DOHH2 (cell line): ENCODE measurements around the gene DNAJB5.

ENCODE experiments used
- H3F3A ChIP-seq: fragments of 200-600 bp; sonication (generic), shearing (Covaris generic); 2 replicates; pipeline ENCODE4 v1.6.0; 2016; ENCODE audit warnings: antibody characterized with exemption, mild to moderate bottlenecking; ENCODE audit not compliant: control insufficient read depth, insufficient read depth
- H3K27ac ChIP-seq: fragments of 200-600 bp; sonication (generic); 2 replicates; pipeline ENCODE4 v1.5.1; 2014; ENCODE audit warnings: low read depth, mild to moderate bottlenecking, low read length, moderate library complexity
- H3K27me3 ChIP-seq: fragments of 200-600 bp; sonication (generic); 2 replicates; pipeline ENCODE4 v1.6.1; 2014; ENCODE audit warnings: mild to moderate bottlenecking, low read length, mixed read lengths; ENCODE audit not compliant: control insufficient read depth
- H3K36me3 ChIP-seq: fragments of 200-600 bp; sonication (generic); 2 replicates; pipeline ENCODE4 v1.6.1; 2014; ENCODE audit warnings: mild to moderate bottlenecking, low read length, moderate library complexity, mixed read lengths; ENCODE audit not compliant: control insufficient read depth
- H3K4me1 ChIP-seq: fragments of 200-600 bp; sonication (generic); 2 replicates; pipeline ENCODE4 v1.6.1; 2014; ENCODE audit warnings: mild to moderate bottlenecking, low read length, mixed read lengths; ENCODE audit not compliant: control insufficient read depth
- H3K4me2 ChIP-seq: fragments of 200-600 bp; sonication (generic); 2 replicates; pipeline ENCODE4 v1.6.0; 2014; ENCODE audit warnings: mild to moderate bottlenecking, low read length, moderate library complexity
- H3K4me3 ChIP-seq: fragments of 200-600 bp; sonication (generic); 2 replicates; pipeline ENCODE4 v1.5.1; 2014; ENCODE audit warnings: mild to moderate bottlenecking, low read length, mixed read lengths
- H3K79me2 ChIP-seq: fragments of 200-600 bp; sonication (generic); 2 replicates; pipeline ENCODE4 v1.6.1; 2014; ENCODE audit warnings: mild to moderate bottlenecking, low read length, mixed read lengths; ENCODE audit not compliant: control insufficient read depth
- H3K9me2 ChIP-seq: fragments of 200-600 bp; sonication (generic); replicated peaks from 2 replicates; pipeline ENCODE4 v1.6.1; 2014; ENCODE audit warnings: mild to moderate bottlenecking, low read length, mixed read lengths; ENCODE audit not compliant: control insufficient read depth
- H3K9me3 ChIP-seq: fragments of 200-600 bp; sonication (generic); 2 replicates; pipeline ENCODE4 v1.6.1; 2014; ENCODE audit warnings: antibody characterized with exemption, low read length, mixed read lengths; ENCODE audit not compliant: control insufficient read depth, insufficient read depth
- H4K20me1 ChIP-seq: fragments of 200-600 bp; sonication (generic); 2 replicates; pipeline ENCODE4 v1.6.0; 2014; ENCODE audit warnings: low read depth, mild to moderate bottlenecking, antibody characterized with exemption, low read length, moderate library complexity; ENCODE audit not compliant: control insufficient read depth, insufficient read depth
- CTCF ChIP-seq: fragments of 200-600 bp; sonication (generic); IDR thresholded peaks from one replicate; pipeline ENCODE4 v1.5.1; 2014; ENCODE audit warnings: antibody characterized with exemption, mild to moderate bottlenecking, low read depth, low read length; ENCODE audit not compliant: poor library complexity, severe bottlenecking
- EZH2phosphoT487 ChIP-seq: fragments of 200-600 bp; sonication (generic); IDR thresholded peaks from 2 replicates; pipeline ENCODE4 v1.6.1; 2017; ENCODE audit warnings: borderline replicate concordance, mild to moderate bottlenecking, antibody characterized with exemption, low read length, moderate library complexity, mixed read lengths

DNAJB5 gene

GRCh38 chr9:34987160-34987901 is 2.2 kb upstream of the DNAJB5 start:
- peaks cover 8% of the 10 kb centered on the region for H3K27me3 ChIP-seq
- no peaks in the 10 kb centered on the region for H3K36me3 ChIP-seq
- TF ChIP-seq CTCF, result no peak
- no peak for TF ChIP-seq EZH2phosphoT487
- H3K9me3 ChIP-seq, result no peaks in the 10 kb centered on the region
- no peaks in the 10 kb centered on the region for H3F3A ChIP-seq
- peaks cover 47% of the 10 kb centered on the region for H3K4me1 ChIP-seq
- H3K4me2 ChIP-seq, result no peak overlapping the region
- H3K79me2 ChIP-seq, result no peaks in the 10 kb centered on the region
- H3K27ac ChIP-seq, result no peak overlapping the region
- H4K20me1 ChIP-seq, result no peaks in the 10 kb centered on the region
- H3K9me2 ChIP-seq, result no peaks in the 10 kb centered on the region
- H3K4me3 ChIP-seq, result no peak overlapping the region

- H3K9me2 ChIP-seq, result no peaks in the 10 kb centered on the region
- peak overlapping the region; percentile 90 for H3K4me3 ChIP-seq
- no peak overlapping the region for H3K27ac ChIP-seq
- no peaks in the 10 kb centered on the region for H3K9me3 ChIP-seq
- no peaks in the 10 kb centered on the region for H3K79me2 ChIP-seq
- no peak for TF ChIP-seq EZH2phosphoT487
- no peak for TF ChIP-seq CTCF
- peaks cover 36% of the 10 kb centered on the region for H3K4me1 ChIP-seq
- peak overlapping the region; percentile 93 for H3K4me2 ChIP-seq
- no peaks in the 10 kb centered on the region for H3F3A ChIP-seq
- no peaks in the 10 kb centered on the region for H3K36me3 ChIP-seq
- H4K20me1 ChIP-seq, result no peaks in the 10 kb centered on the region
- H3K27me3 ChIP-seq, result peaks cover 8% of the 10 kb centered on the region
Observed at GRCh38 chr9:34988218-34989002, 1.1 kb upstream of the DNAJB5 start.

DNA sequence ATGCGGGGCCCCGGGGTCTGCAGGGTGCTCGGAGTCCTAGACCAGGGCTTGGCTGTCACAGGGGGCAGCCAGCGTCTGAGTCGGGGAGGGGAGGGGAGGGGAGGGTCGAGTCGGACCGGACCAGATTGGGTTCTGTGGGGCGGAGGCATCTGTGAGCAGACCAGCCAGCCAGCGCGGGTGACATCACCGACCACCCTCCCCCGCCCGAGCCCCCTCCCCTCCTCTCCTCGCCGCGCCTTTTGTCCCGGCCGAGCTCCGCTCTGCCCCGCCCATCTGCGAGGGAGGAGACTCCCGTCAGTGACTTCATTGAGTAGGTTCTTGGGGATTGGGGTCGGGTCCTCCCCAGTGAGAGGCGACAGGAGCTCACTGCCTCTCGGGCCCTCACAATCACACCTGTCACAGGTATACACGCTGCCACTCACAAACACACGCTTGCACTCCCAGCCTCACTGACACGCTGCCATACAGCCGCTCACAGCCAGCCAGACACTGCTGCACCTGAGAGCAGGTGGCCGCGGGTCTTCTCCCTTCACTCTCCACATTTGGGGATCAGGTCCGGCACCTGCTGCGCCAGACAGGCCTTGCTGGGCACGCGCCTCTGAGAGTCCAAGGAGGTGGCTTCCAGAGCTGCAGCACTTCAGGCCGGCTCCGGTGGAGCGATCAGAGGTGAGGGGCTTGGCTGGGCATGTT is 546 bp downstream of the DNAJB5 start:
- no peaks in the 10 kb centered on the region for H4K20me1 ChIP-seq
- peak overlapping the region; percentile 90 for H3K4me3 ChIP-seq
- no peaks in the 10 kb centered on the region for H3K36me3 ChIP-seq
- H3K9me3 ChIP-seq, result no peaks in the 10 kb centered on the region
- TF ChIP-seq EZH2phosphoT487 (no peak), CTCF (no peak)
- no peaks in the 10 kb centered on the region for H3K79me2 ChIP-seq
- H3K4me2 ChIP-seq, result peak overlapping the region; percentile 93
- no peaks in the 10 kb centered on the region for H3F3A ChIP-seq
- peaks cover 8% of the 10 kb centered on the region for H3K27me3 ChIP-seq
- H3K4me1 ChIP-seq, result peaks cover 34% of the 10 kb centered on the region
- H3K9me2 ChIP-seq, result no peaks in the 10 kb centered on the region
- no peak overlapping the region for H3K27ac ChIP-seq
